ENCODE measurements around the gene UTY. TPM values are rescaled to one million over a fixed set of nuclear protein-coding genes. Genes with fewer than 3 reads are reported as not detected.

UTY gene
- total and polyA plus RNA-seq, 4 donors: 0.12 to 4.7 TPM; not detected in 2

DNA sequence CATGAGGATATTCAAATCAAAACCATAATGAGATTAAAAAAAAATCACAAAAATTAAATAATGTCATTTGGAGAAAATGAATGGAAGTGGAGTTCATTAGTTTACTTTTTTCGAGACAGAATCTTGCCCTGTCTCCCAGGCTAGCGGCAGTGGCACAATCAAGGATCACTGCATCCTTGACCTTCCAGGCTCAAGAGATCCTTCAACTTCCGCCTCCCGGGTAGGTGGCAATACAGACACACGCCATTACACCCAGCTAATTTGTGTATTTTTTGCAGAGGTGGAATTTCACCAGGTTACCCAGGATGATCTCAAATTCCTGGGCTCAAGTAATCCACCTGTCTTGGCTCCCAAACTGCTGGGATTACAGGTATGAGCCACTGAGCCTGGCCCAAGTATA lies 236.1 kb downstream of the UTY start:
- TF ChIP-seq, protein P1, sequence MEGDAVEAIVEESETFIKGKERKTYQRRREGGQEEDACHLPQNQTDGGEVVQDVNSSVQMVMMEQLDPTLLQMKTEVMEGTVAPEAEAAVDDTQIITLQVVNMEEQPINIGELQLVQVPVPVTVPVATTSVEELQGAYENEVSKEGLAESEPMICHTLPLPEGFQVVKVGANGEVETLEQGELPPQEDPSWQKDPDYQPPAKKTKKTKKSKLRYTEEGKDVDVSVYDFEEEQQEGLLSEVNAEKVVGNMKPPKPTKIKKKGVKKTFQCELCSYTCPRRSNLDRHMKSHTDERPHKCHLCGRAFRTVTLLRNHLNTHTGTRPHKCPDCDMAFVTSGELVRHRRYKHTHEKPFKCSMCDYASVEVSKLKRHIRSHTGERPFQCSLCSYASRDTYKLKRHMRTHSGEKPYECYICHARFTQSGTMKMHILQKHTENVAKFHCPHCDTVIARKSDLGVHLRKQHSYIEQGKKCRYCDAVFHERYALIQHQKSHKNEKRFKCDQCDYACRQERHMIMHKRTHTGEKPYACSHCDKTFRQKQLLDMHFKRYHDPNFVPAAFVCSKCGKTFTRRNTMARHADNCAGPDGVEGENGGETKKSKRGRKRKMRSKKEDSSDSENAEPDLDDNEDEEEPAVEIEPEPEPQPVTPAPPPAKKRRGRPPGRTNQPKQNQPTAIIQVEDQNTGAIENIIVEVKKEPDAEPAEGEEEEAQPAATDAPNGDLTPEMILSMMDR (IDR thresholded peaks at IDR 0.05; ENCODE audit: control extremely low read depth, extremely low read depth): no peak
- ATAC-seq (ENCODE audit: insufficient read depth, low FRiP score): no peak
- no peak for DNase-seq
- H3K4me1 ChIP-seq (ENCODE audit: control insufficient read depth in 5 of 5, insufficient read depth in 5 of 5, low read length in 5 of 5): no peaks in the 10 kb centered on the region
- 89% methylated on average over 5 of the region's 5 CpGs; no CpG with 5 or more reads in 1 of the 2 donors for WGBS, 2 donors
- no peaks in the 10 kb centered on the region for H3K36me3 ChIP-seq (ENCODE audit: control insufficient read depth in 4 of 4, insufficient read depth in 4 of 4, low read length in 4 of 4)
- H3K4me3 ChIP-seq: no peak overlapping the region
- H3K27me3 ChIP-seq (ENCODE audit: control insufficient read depth in 3 of 3, insufficient read depth in 3 of 3, low read length in 2 of 3): no peaks in the 10 kb centered on the region
- no peak overlapping the region for H3K9ac ChIP-seq (ENCODE audit: insufficient read depth in 1 of 2, low read length in 2 of 2)
- H3K9me3 ChIP-seq (ENCODE audit: control insufficient read depth in 4 of 4, insufficient read depth in 3 of 4, low read length in 3 of 4): no peaks in the 10 kb centered on the region
- no peak overlapping the region for H3K27ac ChIP-seq (ENCODE audit: low read depth in 1 of 2, low read length in 1 of 2)

DNA sequence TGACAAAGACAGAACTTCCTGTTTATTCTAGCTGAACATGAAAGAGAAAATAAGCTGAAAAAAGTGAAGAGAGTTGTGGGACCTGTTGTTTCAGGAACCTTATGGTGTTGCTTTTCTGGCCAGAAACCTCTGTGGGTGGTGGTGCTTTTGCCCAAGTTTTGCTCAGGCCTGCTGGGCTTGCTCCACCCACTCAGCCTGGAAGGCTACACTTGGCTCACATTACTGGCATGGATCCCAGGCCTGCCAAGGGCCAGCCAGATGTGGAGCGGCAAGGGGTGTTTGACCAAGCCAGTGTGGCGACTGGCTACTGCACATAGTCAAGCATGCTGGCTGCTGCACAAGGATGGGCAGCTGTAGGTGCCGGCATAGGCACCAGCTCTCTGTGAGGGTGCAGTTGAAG lies 245.9 kb downstream of the UTY start:
- DNase-seq: peak in 1 of 3 donors; percentile 23
- no peak overlapping the region for H3K9ac ChIP-seq (ENCODE audit: insufficient read depth in 1 of 2, low read length in 2 of 2)
- H3K4me3 ChIP-seq: no peak overlapping the region
- no peak overlapping the region for H3K27ac ChIP-seq (ENCODE audit: low read depth in 1 of 2, low read length in 1 of 2)
- H3K27me3 ChIP-seq (ENCODE audit: control insufficient read depth in 3 of 3, insufficient read depth in 3 of 3, low read length in 2 of 3): no peaks in the 10 kb centered on the region
- TF ChIP-seq, protein P1 (IDR thresholded peaks at IDR 0.05; ENCODE audit: control extremely low read depth, extremely low read depth): no peak
- no peak for ATAC-seq (ENCODE audit: insufficient read depth, low FRiP score)
- H3K36me3 ChIP-seq (ENCODE audit: control insufficient read depth in 4 of 4, insufficient read depth in 4 of 4, low read length in 4 of 4): peaks cover 0 to 5% (median 0%) of the 10 kb centered on the region in 4 donors
- H3K9me3 ChIP-seq (ENCODE audit: control insufficient read depth in 4 of 4, insufficient read depth in 3 of 4, low read length in 3 of 4): no peaks in the 10 kb centered on the region
- WGBS, 2 donors: 84% methylated on average over 3 of the region's 3 CpGs; no CpG with 5 or more reads in 1 of the 2 donors
- peaks cover 0 to 3% (median 0%) of the 10 kb centered on the region in 5 donors for H3K4me1 ChIP-seq (ENCODE audit: control insufficient read depth in 5 of 5, insufficient read depth in 5 of 5, low read length in 5 of 5)

DNA sequence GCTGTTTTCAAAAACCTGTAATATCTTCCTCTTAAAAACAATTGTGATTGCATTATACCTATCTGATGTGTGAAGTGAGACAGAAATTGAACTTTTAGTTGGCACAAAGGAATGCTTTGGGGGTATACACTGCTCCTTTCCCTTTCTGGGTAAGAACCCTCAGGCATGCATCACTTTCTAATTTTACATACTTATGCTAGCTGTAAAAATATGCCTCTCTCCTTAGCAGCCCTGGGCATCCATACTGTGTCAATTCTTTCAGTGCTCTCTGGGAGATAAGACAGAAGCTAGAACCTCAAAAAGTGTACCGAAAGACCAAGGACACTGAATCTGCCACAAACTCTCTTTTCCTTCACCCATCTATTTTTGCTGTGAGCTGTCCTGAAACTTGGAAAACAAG lies 246.7 kb downstream of the UTY start:
- H3K27ac ChIP-seq (ENCODE audit: low read depth in 1 of 2, low read length in 1 of 2): no peak overlapping the region
- ATAC-seq (ENCODE audit: insufficient read depth, low FRiP score) (no peak), DNase-seq (no peak)
- H3K4me3 ChIP-seq: no peak overlapping the region
- H3K9me3 ChIP-seq (ENCODE audit: control insufficient read depth in 4 of 4, insufficient read depth in 3 of 4, low read length in 3 of 4): no peaks in the 10 kb centered on the region
- no peak overlapping the region for H3K9ac ChIP-seq (ENCODE audit: insufficient read depth in 1 of 2, low read length in 2 of 2)
- H3K36me3 ChIP-seq (ENCODE audit: control insufficient read depth in 4 of 4, insufficient read depth in 4 of 4, low read length in 4 of 4): no peaks in the 10 kb centered on the region
- H3K4me1 ChIP-seq (ENCODE audit: control insufficient read depth in 5 of 5, insufficient read depth in 5 of 5, low read length in 5 of 5): peaks cover 0 to 3% (median 0%) of the 10 kb centered on the region in 5 donors
- H3K27me3 ChIP-seq (ENCODE audit: control insufficient read depth in 3 of 3, insufficient read depth in 3 of 3, low read length in 2 of 3): no peaks in the 10 kb centered on the region
- WGBS, 2 donors: 82% methylated on average over 1 of the region's 1 CpG; no CpG with 5 or more reads in 1 of the 2 donors
- TF ChIP-seq, protein P1 (IDR thresholded peaks at IDR 0.05; ENCODE audit: control extremely low read depth, extremely low read depth): no peak

DNA sequence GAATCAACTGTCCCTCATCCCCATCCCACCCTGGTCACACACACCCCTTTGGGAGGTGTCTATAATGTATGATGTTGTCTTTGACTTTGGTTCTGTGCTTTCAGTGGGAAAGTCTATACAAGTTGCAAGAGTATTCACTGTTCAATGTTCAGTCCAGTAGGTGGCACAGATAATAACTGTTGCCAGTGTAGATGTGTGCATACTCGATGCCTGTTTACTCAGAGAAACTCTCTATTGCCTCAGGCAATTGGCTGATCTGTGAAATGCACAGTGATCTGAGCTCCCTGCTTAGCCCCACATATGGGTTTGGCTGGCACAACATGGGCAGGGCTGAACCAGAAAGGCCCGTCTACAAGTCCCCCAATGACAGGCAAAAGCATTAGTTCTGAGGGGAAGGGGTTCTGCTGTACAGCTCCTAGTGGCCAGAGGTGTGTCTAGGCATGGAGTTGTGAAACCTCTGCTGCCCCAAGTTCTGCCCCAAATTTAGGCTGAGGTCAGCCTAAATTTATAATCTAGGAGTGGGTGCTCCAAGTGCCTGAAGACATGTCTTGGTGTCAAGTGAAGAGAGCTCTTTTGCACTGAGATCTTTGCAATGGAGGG lies 252.4 kb downstream of the UTY start:
- TF ChIP-seq, protein P1 (IDR thresholded peaks at IDR 0.05; ENCODE audit: control extremely low read depth, extremely low read depth): no peak
- WGBS, 2 donors: 80% methylated on average over 2 of the region's 2 CpGs; no CpG with 5 or more reads in 1 of the 2 donors
- no peak for DNase-seq

More for the DNA sequence above, 252.4 kb downstream of the UTY start:
- Histone ChIP-seq H3K9me3 (ENCODE audit: control insufficient read depth in 4 of 4, insufficient read depth in 3 of 4, low read length in 3 of 4) (no peaks in the 10 kb centered on the region), H3K4me1 (ENCODE audit: control insufficient read depth in 5 of 5, insufficient read depth in 5 of 5, low read length in 5 of 5) (no peaks in the 10 kb centered on the region), H3K27ac (ENCODE audit: low read depth in 1 of 2, low read length in 1 of 2) (no peak overlapping the region), H3K36me3 (ENCODE audit: control insufficient read depth in 4 of 4, insufficient read depth in 4 of 4, low read length in 4 of 4) (no peaks in the 10 kb centered on the region), H3K27me3 (ENCODE audit: control insufficient read depth in 3 of 3, insufficient read depth in 3 of 3, low read length in 2 of 3) (no peaks in the 10 kb centered on the region), H3K4me3 (no peak overlapping the region), H3K9ac (ENCODE audit: insufficient read depth in 1 of 2, low read length in 2 of 2) (no peak overlapping the region)
- ATAC-seq (ENCODE audit: insufficient read depth, low FRiP score): no peak
